ENCODE data around the gene SUN1.

DNA sequence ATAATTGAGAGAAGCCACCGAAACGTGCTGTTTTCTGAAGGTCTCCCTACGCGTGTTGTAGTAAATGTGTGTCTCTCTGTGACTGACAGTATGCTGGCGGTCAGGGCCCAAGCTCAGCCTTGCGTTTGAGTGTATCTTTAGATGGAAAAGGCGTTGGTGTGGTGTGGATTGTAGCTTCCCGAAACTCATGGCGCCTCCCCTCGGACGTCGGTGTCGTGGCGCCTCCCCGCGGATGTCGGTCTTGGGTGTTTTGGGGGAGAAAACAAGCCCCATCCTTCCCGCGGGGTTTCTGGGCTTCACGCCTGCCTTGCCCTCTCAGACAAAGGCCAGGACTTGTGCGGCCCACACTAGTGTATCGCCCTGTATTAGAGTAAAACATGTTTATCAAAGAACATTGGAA lies 12.8 kb downstream of the SUN1 start:
- TF ChIP-seq, protein P1, sequence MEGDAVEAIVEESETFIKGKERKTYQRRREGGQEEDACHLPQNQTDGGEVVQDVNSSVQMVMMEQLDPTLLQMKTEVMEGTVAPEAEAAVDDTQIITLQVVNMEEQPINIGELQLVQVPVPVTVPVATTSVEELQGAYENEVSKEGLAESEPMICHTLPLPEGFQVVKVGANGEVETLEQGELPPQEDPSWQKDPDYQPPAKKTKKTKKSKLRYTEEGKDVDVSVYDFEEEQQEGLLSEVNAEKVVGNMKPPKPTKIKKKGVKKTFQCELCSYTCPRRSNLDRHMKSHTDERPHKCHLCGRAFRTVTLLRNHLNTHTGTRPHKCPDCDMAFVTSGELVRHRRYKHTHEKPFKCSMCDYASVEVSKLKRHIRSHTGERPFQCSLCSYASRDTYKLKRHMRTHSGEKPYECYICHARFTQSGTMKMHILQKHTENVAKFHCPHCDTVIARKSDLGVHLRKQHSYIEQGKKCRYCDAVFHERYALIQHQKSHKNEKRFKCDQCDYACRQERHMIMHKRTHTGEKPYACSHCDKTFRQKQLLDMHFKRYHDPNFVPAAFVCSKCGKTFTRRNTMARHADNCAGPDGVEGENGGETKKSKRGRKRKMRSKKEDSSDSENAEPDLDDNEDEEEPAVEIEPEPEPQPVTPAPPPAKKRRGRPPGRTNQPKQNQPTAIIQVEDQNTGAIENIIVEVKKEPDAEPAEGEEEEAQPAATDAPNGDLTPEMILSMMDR (IDR thresholded peaks at IDR 0.05): no peak
- TF ChIP-seq EZH2 (IDR thresholded peaks at IDR 0.05; ENCODE audit: borderline replicate concordance, insufficient read depth, low read depth, low read length, poor library complexity, severe bottlenecking): no peak
